GM10248 (cell line): ENCODE data around the gene CALHM5.
"Not testable (repeated sequence)": the region's sequence is repeated elsewhere in the genome, so short reads cannot be mapped to it uniquely, and the experiment has no call there.

ENCODE experiments used
- CTCF ChIA-PET: fragments of 300-600 bp; sonication (Branson Sonifier 250); formaldehyde crosslinking; extraction: SDS; loops from one replicate; lab custom pipeline; 2021; ENCODE audit warnings: antibody characterized with exemption; lab: Yijun Ruan, JAX
- POLR2A ChIA-PET: fragments of 350-650 bp; sonication (Branson Sonifier 250); formaldehyde crosslinking; extraction: SDS; loops from one replicate; lab custom pipeline; 2020; ENCODE audit warnings: antibody characterized with exemption; lab: Yijun Ruan, JAX
- DNase-seq: peaks from one replicate; pipeline ENCODE4 v3.0.0; 2012; ENCODE audit errors: extremely low spot score
- TF ChIP-seq, protein P1 (sequence below): IDR thresholded peaks from 2 replicates; pipeline ENCODE4 v1.5.1; 2012; ENCODE audit warnings: mild to moderate bottlenecking, low read depth; ENCODE audit errors: extremely low read depth, missing control alignments, control extremely low read depth

Gene CALHM5

DNA sequence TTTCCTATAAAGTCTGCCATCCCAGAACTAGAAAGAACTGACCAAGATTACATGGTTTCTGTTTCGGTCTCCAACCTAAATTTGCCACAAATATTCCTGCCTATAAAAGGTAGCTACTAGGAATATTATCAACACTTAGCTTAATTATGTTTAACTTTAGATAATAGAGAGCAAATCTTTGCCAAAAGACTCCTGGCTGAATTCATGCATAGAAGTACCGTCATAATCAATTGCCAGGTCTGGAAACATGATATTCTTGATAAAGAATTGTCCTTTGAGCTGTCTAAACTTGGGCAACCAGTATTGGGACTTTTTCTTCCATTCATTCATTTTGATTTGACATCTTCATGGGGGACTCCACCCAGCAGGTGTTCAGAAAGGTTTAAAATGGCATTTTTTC is 27.8 kb upstream of the CALHM5 start:
- no peak for DNase-seq
- ChIA-PET CTCF (interaction anchor here (1.1 kb wide), 1 partner anchor 195 kb away, joined by 3 read pairs; no protein-coding TSS in a partner anchor), POLR2A (no interaction called here)
- TF ChIP-seq, protein P1, sequence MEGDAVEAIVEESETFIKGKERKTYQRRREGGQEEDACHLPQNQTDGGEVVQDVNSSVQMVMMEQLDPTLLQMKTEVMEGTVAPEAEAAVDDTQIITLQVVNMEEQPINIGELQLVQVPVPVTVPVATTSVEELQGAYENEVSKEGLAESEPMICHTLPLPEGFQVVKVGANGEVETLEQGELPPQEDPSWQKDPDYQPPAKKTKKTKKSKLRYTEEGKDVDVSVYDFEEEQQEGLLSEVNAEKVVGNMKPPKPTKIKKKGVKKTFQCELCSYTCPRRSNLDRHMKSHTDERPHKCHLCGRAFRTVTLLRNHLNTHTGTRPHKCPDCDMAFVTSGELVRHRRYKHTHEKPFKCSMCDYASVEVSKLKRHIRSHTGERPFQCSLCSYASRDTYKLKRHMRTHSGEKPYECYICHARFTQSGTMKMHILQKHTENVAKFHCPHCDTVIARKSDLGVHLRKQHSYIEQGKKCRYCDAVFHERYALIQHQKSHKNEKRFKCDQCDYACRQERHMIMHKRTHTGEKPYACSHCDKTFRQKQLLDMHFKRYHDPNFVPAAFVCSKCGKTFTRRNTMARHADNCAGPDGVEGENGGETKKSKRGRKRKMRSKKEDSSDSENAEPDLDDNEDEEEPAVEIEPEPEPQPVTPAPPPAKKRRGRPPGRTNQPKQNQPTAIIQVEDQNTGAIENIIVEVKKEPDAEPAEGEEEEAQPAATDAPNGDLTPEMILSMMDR, result no peak

DNA sequence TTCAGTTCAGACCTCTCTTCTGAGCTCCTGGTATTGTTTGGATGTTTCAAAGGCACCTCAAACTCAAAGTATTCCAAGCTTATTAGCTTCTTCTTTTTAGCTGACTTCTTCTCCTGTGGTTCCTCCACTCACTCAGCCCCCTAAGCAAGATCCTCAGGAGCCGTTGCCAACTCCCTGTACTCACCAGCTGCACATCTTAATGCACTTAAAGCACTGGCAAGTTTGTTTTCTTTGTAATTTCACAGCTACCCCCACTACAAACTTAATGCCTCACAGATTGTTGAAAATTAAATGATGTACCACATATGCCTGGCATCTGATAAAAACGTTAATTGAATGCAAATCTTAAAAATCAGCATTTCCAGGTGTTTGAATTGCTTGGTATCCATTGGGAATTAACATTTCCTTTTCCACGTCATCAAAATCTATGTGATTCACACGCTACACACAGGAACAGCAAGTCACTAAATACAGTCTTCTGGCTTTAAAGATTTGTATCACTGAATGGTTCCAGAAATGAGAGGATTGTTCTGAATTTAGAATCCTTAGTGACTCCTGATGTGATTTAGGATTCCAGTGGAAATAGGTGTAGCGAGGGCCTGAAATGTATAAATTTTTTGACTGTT is 25.8 kb upstream of the CALHM5 start:
- TF ChIP-seq, protein P1, result no peak
- no peak for DNase-seq
- ChIA-PET CTCF (interaction anchor here (1.1 kb wide), 1 partner anchor 29 kb away, joined by 4 read pairs; no protein-coding TSS in a partner anchor), POLR2A (no interaction called here)

DNA sequence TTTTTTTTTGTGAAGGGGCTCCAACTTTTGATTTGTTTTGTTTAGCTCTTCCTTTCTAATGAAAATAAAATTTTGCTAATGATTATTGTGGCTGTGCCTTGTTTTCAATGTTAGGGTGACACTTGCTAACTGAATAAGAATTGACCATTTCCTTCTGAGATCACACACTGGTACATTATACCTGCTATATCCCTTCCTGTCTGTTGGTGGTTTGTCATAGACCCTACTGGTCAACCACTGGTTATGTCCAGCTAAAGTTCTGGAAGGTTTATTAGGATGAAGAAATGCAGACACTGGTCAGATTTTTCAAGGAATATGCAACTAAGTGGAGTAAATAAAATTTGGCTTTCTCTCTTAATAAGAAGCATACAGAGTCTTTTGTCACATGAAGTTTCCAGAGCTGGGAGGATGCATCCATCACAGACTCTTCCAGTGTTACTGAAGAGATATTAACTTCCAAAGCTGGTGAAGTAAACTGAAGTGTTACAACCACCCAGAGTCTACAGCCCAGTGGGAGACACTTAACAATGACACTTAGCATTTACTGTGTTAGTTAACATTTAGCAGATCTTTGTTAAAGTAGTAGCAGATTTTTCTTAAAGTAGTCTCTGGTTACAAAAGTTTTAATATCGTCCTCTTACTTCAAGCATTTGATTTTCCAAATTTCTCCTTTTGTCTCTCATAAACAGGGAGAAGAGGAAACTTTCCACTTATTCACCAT is 19.7 kb upstream of the CALHM5 start:
- ChIA-PET CTCF (interaction anchor here (1.1 kb wide), 1 partner anchor 204 kb away, joined by 3 read pairs; no protein-coding TSS in a partner anchor), POLR2A (no interaction called here)
- no peak for DNase-seq
- TF ChIP-seq, protein P1, result no peak

DNA sequence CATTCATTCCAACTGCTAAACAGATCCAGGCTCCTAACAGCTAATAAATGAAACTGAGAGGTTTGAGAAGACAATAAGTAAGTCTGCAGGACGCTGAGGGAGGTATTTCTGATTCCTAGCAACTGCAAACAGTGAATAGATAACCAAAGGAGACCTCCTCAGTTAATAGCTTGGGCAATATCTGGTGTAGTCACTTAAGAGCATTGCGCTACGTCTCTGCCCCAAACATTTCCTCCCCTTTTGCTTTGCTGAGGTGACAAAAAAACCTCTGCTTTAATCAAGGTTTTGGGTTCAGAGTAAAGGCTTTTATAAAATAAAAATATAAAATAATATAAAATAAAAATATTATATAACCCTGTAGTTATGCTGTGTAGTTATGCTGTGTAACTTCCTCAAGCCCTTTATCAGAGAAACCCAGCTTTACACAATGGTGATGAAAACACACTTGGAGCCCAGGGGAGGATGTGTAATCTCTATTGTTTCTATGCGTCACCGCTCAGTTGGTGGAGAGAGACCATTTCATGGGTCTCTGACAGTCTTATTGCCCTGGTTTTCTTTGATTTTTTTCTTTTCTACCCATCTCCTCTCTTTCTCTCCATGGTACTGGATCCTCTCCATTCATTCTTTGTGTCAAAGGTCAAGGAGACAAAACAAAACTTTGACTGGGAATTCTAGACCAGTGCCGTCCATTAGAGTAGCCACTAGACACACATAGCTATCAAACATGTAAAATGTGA is 18.9 kb upstream of the CALHM5 start:
- CTCF ChIA-PET, result interaction anchor here (1.1 kb wide), 1 partner anchor 205 kb away, joined by 3 read pairs; no protein-coding TSS in a partner anchor
- TF ChIP-seq, protein P1, result no peak
- no peak for DNase-seq

DNA sequence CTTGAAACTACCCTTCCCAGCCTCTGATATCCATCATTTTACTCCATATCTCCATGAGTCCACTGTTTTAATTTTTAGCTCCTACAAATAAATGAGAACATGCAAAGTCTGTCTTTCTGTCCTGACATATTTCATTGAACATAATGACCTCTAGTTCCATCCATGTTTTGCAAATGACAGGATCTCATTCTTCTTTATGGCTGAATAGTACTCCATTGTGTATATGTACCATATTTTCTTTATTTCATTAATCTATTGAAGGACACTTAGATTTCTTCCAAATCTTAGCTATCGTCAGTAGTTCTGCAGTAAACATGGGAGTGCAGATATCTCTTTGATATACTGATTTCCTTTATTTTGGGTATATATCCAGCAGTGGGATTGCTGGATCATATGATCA is 16.3 kb upstream of the CALHM5 start:
- CTCF ChIA-PET, result interaction anchor here (3.8 kb wide), 1 partner anchor 207 kb away, joined by 15 read pairs; no protein-coding TSS in a partner anchor
- DNase-seq, result not testable (repeated sequence)
- POLR2A ChIA-PET, result interaction anchor here (0.6 kb wide), 1 partner anchor 101 kb away, joined by 3 read pairs; no protein-coding TSS in a partner anchor

More for the DNA sequence above, 18.9 kb upstream of the CALHM5 start:
- POLR2A ChIA-PET, result no interaction called here

DNA sequence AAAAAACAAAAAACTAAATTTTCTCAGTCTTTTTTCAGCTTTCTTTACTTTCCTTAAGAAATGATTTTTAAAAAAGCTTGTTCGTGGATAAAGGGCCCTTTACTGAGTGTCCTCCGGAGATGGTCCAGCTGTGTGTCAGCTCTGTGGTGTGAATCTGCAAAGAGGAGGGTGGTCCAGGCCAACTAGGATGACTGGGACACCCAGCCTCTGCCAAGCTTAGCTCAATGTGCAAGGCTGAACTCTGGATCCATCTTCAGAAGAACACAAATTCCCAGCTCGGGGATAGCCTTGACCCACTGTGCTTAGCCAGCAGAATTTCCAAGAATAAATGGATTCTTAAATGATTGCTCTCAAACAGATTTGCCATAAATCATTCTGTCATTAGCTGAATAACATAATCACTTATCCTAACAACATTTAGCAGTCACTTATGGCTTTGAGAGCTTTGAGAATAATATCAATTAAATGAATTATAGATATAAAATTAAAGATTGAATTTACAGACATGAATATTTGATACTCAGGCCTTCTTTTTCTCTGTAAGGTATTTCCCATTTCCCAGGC is 14.2 kb upstream of the CALHM5 start:
- DNase-seq, result no peak
- TF ChIP-seq, protein P1, result no peak
- ChIA-PET CTCF (interaction anchor here (0.7 to 3.8 kb wide), 9 partner anchors 10 to 209 kb away, joined by 3 to 15 read pairs (median 3); no protein-coding TSS in a partner anchor), POLR2A (no interaction called here)
